Ovary (tissue), 3 donors: ENCODE results near the gene CD36.

Experiments used
- CTCF ChIP-seq, 3 donors: fragments of 450-650 bp in 2 of 3; fragments of 200-600 bp in 1 of 3; IDR thresholded peaks; one replicate each; pipeline versions ENCODE4 v1.5.1 to v1.8.0; 2016 to 2022; ENCODE audit warnings: antibody characterized with exemption in 3 of 3, mild to moderate bottlenecking in 1 of 3
- EP300 ChIP-seq: sonication (generic); formaldehyde crosslinking; IDR thresholded peaks from one replicate; pipeline ENCODE4 v1.6.1; 2017; ENCODE audit warnings: antibody characterized with exemption
- donor health status: DM: no; HTN: no; CAD: no.

- TF ChIP-seq CTCF (IDR thresholded peaks at IDR 0.05) (no peak), EP300 (no peak)
Observed at GRCh38 chr7:80604436-80604835, 34.0 kb upstream of the CD36 start.
